ENCODE measurements around the gene PHF21B.

DNA sequence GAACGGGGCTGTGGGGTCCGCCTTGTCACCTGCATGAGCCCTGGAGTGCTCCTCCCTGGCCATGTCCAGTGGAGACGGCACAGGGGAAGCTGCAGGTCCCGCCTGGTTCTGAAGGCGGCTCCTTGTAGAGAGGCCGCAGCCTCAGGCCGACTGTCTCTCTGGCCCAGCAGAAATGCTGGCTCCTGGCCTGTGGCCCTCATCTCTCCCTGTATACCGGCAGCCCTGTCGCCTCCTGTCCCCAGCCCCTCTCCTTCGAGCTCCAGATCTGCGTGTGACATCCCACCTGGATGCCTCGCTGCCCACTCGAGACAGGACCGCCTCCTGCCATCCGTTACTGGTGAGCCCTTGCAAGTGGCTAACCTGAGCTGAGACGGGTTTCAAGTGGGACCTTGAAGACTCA, 73.6 kb downstream of the PHF21B start:
- TF ChIP-seq EZH2 (IDR thresholded peaks at IDR 0.05; ENCODE audit: low read length, missing control alignments), result no peak
- TF ChIP-seq, protein P1, sequence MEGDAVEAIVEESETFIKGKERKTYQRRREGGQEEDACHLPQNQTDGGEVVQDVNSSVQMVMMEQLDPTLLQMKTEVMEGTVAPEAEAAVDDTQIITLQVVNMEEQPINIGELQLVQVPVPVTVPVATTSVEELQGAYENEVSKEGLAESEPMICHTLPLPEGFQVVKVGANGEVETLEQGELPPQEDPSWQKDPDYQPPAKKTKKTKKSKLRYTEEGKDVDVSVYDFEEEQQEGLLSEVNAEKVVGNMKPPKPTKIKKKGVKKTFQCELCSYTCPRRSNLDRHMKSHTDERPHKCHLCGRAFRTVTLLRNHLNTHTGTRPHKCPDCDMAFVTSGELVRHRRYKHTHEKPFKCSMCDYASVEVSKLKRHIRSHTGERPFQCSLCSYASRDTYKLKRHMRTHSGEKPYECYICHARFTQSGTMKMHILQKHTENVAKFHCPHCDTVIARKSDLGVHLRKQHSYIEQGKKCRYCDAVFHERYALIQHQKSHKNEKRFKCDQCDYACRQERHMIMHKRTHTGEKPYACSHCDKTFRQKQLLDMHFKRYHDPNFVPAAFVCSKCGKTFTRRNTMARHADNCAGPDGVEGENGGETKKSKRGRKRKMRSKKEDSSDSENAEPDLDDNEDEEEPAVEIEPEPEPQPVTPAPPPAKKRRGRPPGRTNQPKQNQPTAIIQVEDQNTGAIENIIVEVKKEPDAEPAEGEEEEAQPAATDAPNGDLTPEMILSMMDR (conservative IDR thresholded peaks at IDR 0.05 in 1 of 2, IDR thresholded peaks at IDR 0.05 in 1 of 2; ENCODE audit: low read depth in 1 of 2, low read length in 2 of 2), result no peak
